ENCODE measurements around the gene CRTAC1. TPM values are rescaled to one million over a fixed set of nuclear protein-coding genes. Genes with fewer than 3 reads are reported as not detected.

Gene CRTAC1
- total RNA-seq, 4 donors from 2014 or later = 1.2 to 5.7 (median 1.7) TPM

DNA sequence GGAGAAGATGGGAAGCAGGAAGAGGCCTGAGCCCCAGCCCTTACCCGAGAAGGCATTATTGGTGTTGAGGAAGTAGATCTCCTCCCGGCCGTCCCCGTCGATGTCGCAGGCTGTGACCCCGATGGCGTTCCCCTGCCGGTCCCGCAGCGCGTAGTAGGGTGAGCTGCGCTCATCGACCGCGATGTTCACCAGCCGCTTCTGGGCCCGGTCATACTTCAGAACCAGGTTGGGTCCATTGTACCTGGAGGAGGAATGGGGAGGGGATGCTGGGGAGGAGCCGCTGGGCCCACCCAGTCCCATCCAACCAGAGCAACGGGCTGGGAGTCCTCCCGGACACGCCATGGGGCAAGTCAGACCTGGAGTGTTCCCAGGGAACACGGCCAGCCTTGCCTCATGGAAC is 94.3 kb downstream of the CRTAC1 start:
- no peaks in the 10 kb centered on the region for H3K4me1 ChIP-seq
- TF ChIP-seq POLR2A (IDR thresholded peaks at IDR 0.05) (no peak), EP300 (IDR thresholded peaks at IDR 0.05) (no peak), POLR2AphosphoS5 (IDR thresholded peaks at IDR 0.05) (no peak)
- TF ChIP-seq, protein P1, sequence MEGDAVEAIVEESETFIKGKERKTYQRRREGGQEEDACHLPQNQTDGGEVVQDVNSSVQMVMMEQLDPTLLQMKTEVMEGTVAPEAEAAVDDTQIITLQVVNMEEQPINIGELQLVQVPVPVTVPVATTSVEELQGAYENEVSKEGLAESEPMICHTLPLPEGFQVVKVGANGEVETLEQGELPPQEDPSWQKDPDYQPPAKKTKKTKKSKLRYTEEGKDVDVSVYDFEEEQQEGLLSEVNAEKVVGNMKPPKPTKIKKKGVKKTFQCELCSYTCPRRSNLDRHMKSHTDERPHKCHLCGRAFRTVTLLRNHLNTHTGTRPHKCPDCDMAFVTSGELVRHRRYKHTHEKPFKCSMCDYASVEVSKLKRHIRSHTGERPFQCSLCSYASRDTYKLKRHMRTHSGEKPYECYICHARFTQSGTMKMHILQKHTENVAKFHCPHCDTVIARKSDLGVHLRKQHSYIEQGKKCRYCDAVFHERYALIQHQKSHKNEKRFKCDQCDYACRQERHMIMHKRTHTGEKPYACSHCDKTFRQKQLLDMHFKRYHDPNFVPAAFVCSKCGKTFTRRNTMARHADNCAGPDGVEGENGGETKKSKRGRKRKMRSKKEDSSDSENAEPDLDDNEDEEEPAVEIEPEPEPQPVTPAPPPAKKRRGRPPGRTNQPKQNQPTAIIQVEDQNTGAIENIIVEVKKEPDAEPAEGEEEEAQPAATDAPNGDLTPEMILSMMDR (IDR thresholded peaks at IDR 0.05) = no peak
- WGBS, 2 donors (ENCODE audit: low coverage in 1 of 2) = 90% methylated on average over 14 of the region's 23 CpGs; no CpG with 5 or more reads in 1 of the 2 donors
- H3K27ac ChIP-seq = no peak overlapping the region
- H3K36me3 ChIP-seq = no peaks in the 10 kb centered on the region
- no peak overlapping the region for H3K4me3 ChIP-seq
- no peaks in the 10 kb centered on the region for H3K9me3 ChIP-seq
- H3K27me3 ChIP-seq = peaks cover 47% of the 10 kb centered on the region
- no peak for ATAC-seq

DNA sequence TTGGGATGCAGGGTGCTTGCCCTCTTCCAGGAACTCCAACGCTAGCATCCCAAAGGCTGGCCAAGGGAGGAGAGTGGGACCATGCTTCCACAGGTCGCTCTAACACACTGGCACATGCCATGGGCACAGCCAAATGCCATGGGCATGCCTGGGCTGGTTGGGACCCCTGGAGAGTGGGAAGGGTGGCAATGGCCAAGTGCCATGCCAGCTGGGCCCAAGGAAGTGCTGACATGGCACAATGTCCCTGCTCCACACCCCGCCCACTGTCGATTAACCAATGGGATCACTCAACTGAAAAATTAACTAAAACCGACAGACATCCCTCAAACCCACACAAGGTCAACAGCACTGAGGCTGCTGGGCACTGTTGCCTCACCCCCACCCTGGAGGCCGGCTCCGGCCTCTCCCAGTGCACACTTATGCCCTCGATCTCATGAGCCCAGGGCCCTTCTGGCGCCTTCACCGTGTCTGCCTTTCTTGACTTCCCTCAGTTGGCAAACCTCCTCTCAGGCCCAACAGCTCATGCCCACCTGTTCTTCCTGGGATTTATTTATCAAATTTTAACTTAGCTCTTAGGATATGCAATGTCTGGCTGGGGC is 97.4 kb downstream of the CRTAC1 start:
- no peak for TF ChIP-seq POLR2A (IDR thresholded peaks at IDR 0.05)
- TF ChIP-seq EP300 (IDR thresholded peaks at IDR 0.05) = no peak
- TF ChIP-seq POLR2AphosphoS5 (IDR thresholded peaks at IDR 0.05) = no peak
- TF ChIP-seq, protein P1 (IDR thresholded peaks at IDR 0.05) = no peak
- H3K27ac ChIP-seq = no peak overlapping the region
- H3K9me3 ChIP-seq = no peaks in the 10 kb centered on the region
- WGBS, 2 donors (ENCODE audit: low coverage in 1 of 2) = 90 to 92% methylated on average over 3 to 6 of the region's 10 CpGs
- no peak overlapping the region for H3K4me3 ChIP-seq
- no peaks in the 10 kb centered on the region for H3K36me3 ChIP-seq
- peaks cover 33% of the 10 kb centered on the region for H3K27me3 ChIP-seq
- H3K4me1 ChIP-seq = no peaks in the 10 kb centered on the region
- no peak for ATAC-seq

DNA sequence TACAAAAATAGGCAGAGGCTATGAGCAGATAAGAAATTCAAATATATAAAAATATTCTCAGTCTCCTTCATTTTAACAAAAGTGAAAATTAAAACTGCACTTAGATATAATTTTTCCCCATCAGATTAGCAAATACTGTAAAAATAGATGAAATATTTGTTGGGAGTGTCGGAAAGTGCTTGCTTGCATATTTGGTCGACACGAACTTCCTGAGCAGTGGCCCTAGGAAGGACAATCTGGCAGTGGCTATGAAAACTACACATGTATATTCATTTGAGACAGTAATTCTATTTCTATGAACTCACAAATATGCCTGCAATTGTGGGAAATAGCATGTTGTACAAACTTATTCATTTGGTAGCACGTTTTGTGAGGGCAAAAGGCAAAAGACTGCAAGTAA is 99.4 kb downstream of the CRTAC1 start:
- Histone ChIP-seq H3K9me3 (no peaks in the 10 kb centered on the region), H3K27ac (no peak overlapping the region), H3K27me3 (peaks cover 41% of the 10 kb centered on the region), H3K36me3 (no peaks in the 10 kb centered on the region), H3K4me3 (no peak overlapping the region), H3K4me1 (no peaks in the 10 kb centered on the region)
- WGBS, 2 donors (ENCODE audit: low coverage in 1 of 2) = 33 to 55% methylated on average over 4 of the region's 4 CpGs
- no peak for ATAC-seq
- TF ChIP-seq POLR2AphosphoS5 (IDR thresholded peaks at IDR 0.05) = no peak
- no peak for TF ChIP-seq POLR2A (IDR thresholded peaks at IDR 0.05)
- no peak for TF ChIP-seq EP300 (IDR thresholded peaks at IDR 0.05)
- TF ChIP-seq, protein P1 (IDR thresholded peaks at IDR 0.05) = no peak

DNA sequence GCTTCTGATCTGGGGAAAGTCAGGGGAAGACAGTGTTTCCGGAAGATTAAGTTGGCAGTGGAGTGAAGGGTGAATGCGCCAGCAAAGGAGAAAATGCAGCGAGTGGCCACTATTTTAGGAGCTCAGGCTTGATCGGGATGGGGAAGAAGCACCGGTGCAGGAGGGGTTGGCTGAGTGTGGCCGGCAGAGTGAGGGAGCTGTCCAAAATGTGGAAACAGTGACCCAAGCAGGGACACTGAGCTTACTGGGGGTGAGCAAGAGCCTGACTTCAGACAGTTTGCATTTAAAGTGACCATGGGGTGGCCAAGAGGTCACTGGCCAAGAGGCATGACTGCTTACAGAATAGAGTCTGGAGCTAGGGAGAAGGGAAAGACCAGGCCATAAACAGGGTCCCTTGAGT is 101.5 kb downstream of the CRTAC1 start:
- no peak for ATAC-seq
- no peak overlapping the region for H3K4me3 ChIP-seq

DNA sequence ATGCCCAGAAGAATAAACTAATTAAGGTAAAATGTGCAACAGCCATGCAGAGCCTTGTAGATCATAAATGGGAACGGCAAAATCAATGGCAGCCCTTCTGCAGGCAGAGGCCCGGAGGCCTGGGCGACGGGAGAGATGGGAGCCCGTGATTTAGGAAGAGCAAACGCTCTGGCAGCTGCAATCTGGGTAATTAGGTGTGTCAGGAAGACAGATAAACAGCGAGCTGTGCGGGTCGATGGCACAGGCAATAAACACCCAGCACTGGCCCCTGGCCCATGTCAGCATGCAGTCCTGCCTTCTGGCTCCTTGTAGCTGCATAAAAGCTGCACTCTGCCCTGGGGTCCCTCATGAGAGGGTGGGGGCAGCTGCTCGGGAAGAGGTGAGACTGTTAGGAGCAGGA is 102.8 kb downstream of the CRTAC1 start:
- WGBS, 2 donors (ENCODE audit: low coverage in 1 of 2) = 27 to 28% methylated on average over 6 of the region's 10 CpGs
- TF ChIP-seq POLR2AphosphoS5 (IDR thresholded peaks at IDR 0.05) (no peak), EP300 (IDR thresholded peaks at IDR 0.05) (no peak), POLR2A (IDR thresholded peaks at IDR 0.05) (no peak)
- TF ChIP-seq, protein P1 (IDR thresholded peaks at IDR 0.05) = no peak

More for the DNA sequence above, 101.5 kb downstream of the CRTAC1 start:
- TF ChIP-seq, protein P1 (IDR thresholded peaks at IDR 0.05) = no peak
- no peak for TF ChIP-seq POLR2A (IDR thresholded peaks at IDR 0.05)
- no peak for TF ChIP-seq EP300 (IDR thresholded peaks at IDR 0.05)
- no peak for TF ChIP-seq POLR2AphosphoS5 (IDR thresholded peaks at IDR 0.05)
- Histone ChIP-seq H3K9me3 (no peaks in the 10 kb centered on the region), H3K4me1 (no peaks in the 10 kb centered on the region), H3K27me3 (peaks cover 23% of the 10 kb centered on the region), H3K36me3 (no peaks in the 10 kb centered on the region), H3K27ac (no peak overlapping the region)
- 53 to 56% methylated on average over 6 of the region's 6 CpGs for WGBS, 2 donors (ENCODE audit: low coverage in 1 of 2)

More for the DNA sequence above, 102.8 kb downstream of the CRTAC1 start:
- Histone ChIP-seq H3K4me1 (peaks cover 0 to 2% (median 0%) of the 10 kb centered on the region in 3 donors), H3K27ac (no peak overlapping the region), H3K27me3 (peaks cover 28% of the 10 kb centered on the region), H3K9me3 (no peaks in the 10 kb centered on the region), H3K4me3 (no peak overlapping the region), H3K36me3 (no peaks in the 10 kb centered on the region)
- ATAC-seq = no peak
